ENCODE results near the gene DNAJC11. TPM values are rescaled to one million over a fixed set of nuclear protein-coding genes. Genes with fewer than 3 reads are reported as not detected.

Gene DNAJC11
- total and polyA plus RNA-seq, 2 experiments from 2014 or later: 28.9 to 40.6 TPM

DNA sequence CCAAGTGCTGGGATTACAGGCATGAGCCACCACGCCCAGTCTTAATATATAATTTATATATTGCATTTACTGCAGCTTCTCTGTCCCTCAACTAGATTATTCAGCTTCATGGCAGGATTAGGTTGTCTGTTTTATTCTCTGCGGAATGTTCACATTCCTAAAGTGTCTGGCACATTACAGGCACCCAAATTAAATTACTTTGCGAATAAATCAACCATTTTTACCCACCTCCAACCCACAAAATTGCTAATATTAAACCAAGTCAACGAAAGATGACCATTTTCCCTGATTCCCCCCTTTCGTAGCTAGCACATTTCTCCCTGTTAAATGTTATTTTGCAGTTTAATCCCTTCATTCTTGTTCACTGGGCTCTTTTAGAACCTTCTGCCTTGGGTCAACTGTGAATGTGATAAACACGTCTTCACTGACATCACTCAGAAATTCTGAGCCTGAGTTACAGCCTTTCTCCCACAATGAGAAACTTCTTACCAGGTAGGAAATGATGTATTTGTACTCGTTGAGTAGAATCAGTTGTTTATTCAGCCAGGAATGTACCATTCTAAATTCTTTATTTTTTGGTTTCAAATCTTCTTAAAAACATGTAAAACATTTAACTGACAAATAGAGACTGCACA lies 41.1 kb downstream of the DNAJC11 start:
- Histone ChIP-seq H3K36me3 (ENCODE audit: low read depth) (no peaks in the 10 kb centered on the region), H3K9me3 (ENCODE audit: low read depth) (no peaks in the 10 kb centered on the region), H3K79me2 (ENCODE audit: insufficient read depth) (peaks cover 33% of the 10 kb centered on the region), H3F3A (ENCODE audit: insufficient read depth) (no peaks in the 10 kb centered on the region), H3K9ac (no peak overlapping the region), H4K20me1 (ENCODE audit: insufficient read depth) (no peaks in the 10 kb centered on the region), H3K4me1 (ENCODE audit: insufficient read depth) (no peaks in the 10 kb centered on the region), H3K9me2 (ENCODE audit: insufficient read depth) (no peaks in the 10 kb centered on the region), H3K27ac (no peak overlapping the region), H3K4me3 (no peak overlapping the region), H3K27me3 (replicated peaks; ENCODE audit: insufficient read depth) (no peaks in the 10 kb centered on the region), H3K4me2 (ENCODE audit: unreplicated experiment) (no peak overlapping the region), H2AFZ (no peak overlapping the region)
- no peak for DNase-seq
- in situ Hi-C loops (cut with MboI): no loop called here
- whole genome bisulfite sequencing, 2 experiments (ENCODE audit: low coverage in 1 of 2, low lambda C conversion rate in 2 of 2, missing lambda C conversion rate in 2 of 2): 92 to 93% methylated on average over 7 of the region's 7 CpGs
- TF ChIP-seq EZH2phosphoT487 (IDR thresholded peaks at IDR 0.05; ENCODE audit: insufficient read depth, low read depth): no peak
- no peak for TF ChIP-seq EZH2 (IDR thresholded peaks at IDR 0.05; ENCODE audit: insufficient read depth, poor library complexity, severe bottlenecking)

DNA sequence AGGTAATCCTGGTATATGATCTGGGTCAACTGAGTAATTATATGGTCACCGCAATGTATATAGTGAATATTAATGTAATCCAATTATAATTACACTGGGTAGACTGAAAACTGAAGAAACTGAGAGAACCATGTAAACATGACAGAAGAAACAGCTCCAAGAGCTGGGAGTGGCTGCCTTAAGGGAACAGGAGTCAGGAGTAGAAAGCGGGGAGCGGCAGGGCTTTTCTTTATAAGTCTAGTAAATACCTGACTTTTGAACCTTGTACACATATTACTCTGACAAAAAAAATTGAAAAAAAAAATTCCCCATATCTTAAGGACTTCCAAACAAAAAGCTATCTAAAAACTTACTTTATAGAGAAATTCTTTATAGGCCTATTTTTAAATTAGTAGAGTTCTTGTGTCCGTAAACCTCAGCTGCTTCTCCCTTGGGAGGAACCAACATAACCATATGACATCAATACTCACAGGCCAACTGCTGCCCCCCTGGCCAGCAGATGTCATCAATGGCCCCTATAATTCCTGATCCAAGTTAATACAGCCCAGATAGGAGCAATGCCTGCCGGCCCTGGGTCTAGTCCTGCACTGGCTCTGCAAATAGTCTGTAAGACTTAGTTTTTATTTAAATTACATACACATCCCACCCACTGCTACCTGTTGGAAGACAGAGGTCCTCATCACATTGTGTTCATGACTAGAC lies 43.1 kb downstream of the DNAJC11 start:
- Histone ChIP-seq H3K27ac (no peak overlapping the region), H3K9ac (no peak overlapping the region), H3F3A (ENCODE audit: insufficient read depth) (no peaks in the 10 kb centered on the region), H3K4me3 (no peak overlapping the region), H3K36me3 (ENCODE audit: low read depth) (0 out of 2 replicates have a peak, but pooled peaks cover under 1% of the 10 kb centered on the region), H3K4me1 (ENCODE audit: insufficient read depth) (no peaks in the 10 kb centered on the region), H3K4me2 (ENCODE audit: unreplicated experiment) (no peak overlapping the region), H3K9me2 (ENCODE audit: insufficient read depth) (no peaks in the 10 kb centered on the region), H2AFZ (no peak overlapping the region), H3K27me3 (replicated peaks; ENCODE audit: insufficient read depth) (no peaks in the 10 kb centered on the region), H4K20me1 (ENCODE audit: insufficient read depth) (no peaks in the 10 kb centered on the region), H3K79me2 (ENCODE audit: insufficient read depth) (peaks cover 28% of the 10 kb centered on the region), H3K9me3 (ENCODE audit: low read depth) (no peaks in the 10 kb centered on the region)
- no peak for DNase-seq
- 78 to 80% methylated on average over 5 of the region's 5 CpGs for WGBS, 2 experiments (ENCODE audit: low coverage in 1 of 2, low lambda C conversion rate in 2 of 2, missing lambda C conversion rate in 2 of 2)
- TF ChIP-seq EZH2 (IDR thresholded peaks at IDR 0.05; ENCODE audit: insufficient read depth, poor library complexity, severe bottlenecking) (no peak), EZH2phosphoT487 (IDR thresholded peaks at IDR 0.05; ENCODE audit: insufficient read depth, low read depth) (no peak)
- in situ Hi-C loops (cut with MboI): no loop called here

DNA sequence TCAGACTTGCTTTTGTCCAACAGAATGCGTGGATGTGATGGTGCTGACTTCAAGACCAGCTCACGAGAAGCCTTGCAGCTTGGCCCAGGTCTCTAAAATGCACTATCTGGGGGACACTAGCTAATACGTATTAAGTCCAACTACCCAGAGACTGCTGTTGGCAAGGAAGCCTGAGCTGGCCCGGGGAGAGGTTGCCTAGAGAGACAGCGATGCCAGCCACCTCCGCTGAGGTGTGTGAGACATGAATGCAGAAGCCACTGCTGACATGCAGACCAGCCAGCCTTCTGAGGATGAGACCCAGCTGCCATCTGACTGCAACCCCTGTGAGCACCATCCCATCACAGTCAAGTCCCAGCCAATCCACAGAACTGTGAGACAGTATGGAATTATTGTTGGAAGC lies 44.5 kb downstream of the DNAJC11 start:
- no peak overlapping the region for H2AFZ ChIP-seq
- H3K79me2 ChIP-seq (ENCODE audit: insufficient read depth): peaks cover 18% of the 10 kb centered on the region; the same call in 1 of the 2 replicates
- H3K9me3 ChIP-seq (ENCODE audit: low read depth): no peaks in the 10 kb centered on the region
- H3F3A ChIP-seq (ENCODE audit: insufficient read depth): no peaks in the 10 kb centered on the region
- H3K4me3 ChIP-seq: no peak overlapping the region
- in situ Hi-C loops (cut with MboI): no loop called here
- H3K4me2 ChIP-seq (ENCODE audit: unreplicated experiment): no peak overlapping the region
- H3K36me3 ChIP-seq (ENCODE audit: low read depth): 0 out of 2 replicates have a peak, but pooled peaks cover 4% of the 10 kb centered on the region
- DNase-seq: no peak
- no peaks in the 10 kb centered on the region for H3K9me2 ChIP-seq (ENCODE audit: insufficient read depth)
- TF ChIP-seq EZH2phosphoT487 (IDR thresholded peaks at IDR 0.05; ENCODE audit: insufficient read depth, low read depth) (no peak), EZH2 (IDR thresholded peaks at IDR 0.05; ENCODE audit: insufficient read depth, poor library complexity, severe bottlenecking) (no peak)
- WGBS, 2 experiments (ENCODE audit: low coverage in 1 of 2, low lambda C conversion rate in 2 of 2, missing lambda C conversion rate in 2 of 2): 86 to 89% methylated on average over 6 of the region's 6 CpGs
- no peaks in the 10 kb centered on the region for H3K27me3 ChIP-seq (replicated peaks; ENCODE audit: insufficient read depth)
- H3K9ac ChIP-seq: no peak overlapping the region
- H3K27ac ChIP-seq: no peak overlapping the region
- H3K4me1 ChIP-seq (ENCODE audit: insufficient read depth): no peaks in the 10 kb centered on the region
- H4K20me1 ChIP-seq (ENCODE audit: insufficient read depth): no peaks in the 10 kb centered on the region

DNA sequence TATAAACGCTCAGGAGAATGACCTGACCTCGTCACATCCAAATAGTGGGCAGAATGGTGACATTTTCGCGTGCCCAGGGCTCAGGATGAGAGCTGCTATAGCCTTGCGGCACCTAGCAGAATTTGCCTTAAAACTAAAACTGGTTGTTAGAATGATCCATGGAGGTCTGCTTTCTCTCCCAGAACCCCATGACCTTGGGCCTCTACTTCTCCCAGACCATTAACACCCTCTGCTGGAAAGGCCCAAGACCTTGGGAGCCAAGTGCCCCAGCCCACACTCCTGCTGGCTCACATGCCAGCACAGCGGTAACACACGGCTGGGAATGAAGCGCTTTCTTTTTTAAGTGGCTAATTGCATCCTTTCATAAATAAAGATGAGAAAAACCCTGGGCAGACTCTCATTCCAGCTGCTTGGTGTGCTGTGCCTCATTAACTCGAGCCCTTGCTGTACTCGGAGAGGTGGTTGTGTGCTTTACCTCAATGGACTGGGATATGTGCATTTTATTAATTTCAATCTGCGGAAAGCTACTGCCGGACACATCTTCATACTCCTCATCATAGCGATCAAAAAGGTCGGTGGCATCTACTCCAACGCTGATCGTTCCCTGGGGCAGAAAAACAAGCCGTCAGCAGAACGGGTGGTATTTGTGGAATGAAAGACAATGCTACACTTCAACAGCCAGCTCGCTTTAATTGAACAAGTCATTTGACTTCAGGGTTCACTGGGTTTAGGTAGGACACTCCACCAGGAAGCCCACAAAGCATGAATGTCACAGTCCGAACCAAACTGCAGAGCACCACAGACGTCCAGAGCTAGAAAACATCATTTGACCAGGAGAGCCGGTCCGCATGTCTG lies 48.0 kb downstream of the DNAJC11 start:
- Histone ChIP-seq H3K79me2 (ENCODE audit: insufficient read depth) (peaks cover 6% of the 10 kb centered on the region; the same call in 1 of the 2 replicates), H3K27me3 (replicated peaks; ENCODE audit: insufficient read depth) (no peaks in the 10 kb centered on the region), H3K9me2 (ENCODE audit: insufficient read depth) (no peaks in the 10 kb centered on the region), H4K20me1 (ENCODE audit: insufficient read depth) (no peaks in the 10 kb centered on the region), H3K4me1 (ENCODE audit: insufficient read depth) (no peaks in the 10 kb centered on the region), H3K4me2 (ENCODE audit: unreplicated experiment) (no peak overlapping the region), H3K9me3 (ENCODE audit: low read depth) (no peaks in the 10 kb centered on the region), H3K9ac (no peak overlapping the region), H3K27ac (no peak overlapping the region), H2AFZ (no peak overlapping the region), H3K36me3 (ENCODE audit: low read depth) (0 out of 2 replicates have a peak, but pooled peaks cover 4% of the 10 kb centered on the region), H3K4me3 (no peak overlapping the region), H3F3A (ENCODE audit: insufficient read depth) (no peaks in the 10 kb centered on the region)
- no peak for DNase-seq
- 91 to 92% methylated on average over 23 of the region's 23 CpGs for WGBS, 2 experiments (ENCODE audit: low coverage in 1 of 2, low lambda C conversion rate in 2 of 2, missing lambda C conversion rate in 2 of 2)
- no peak for TF ChIP-seq EZH2phosphoT487 (IDR thresholded peaks at IDR 0.05; ENCODE audit: insufficient read depth, low read depth)
- no peak for TF ChIP-seq EZH2 (IDR thresholded peaks at IDR 0.05; ENCODE audit: insufficient read depth, poor library complexity, severe bottlenecking)
- in situ Hi-C loops (cut with MboI): no loop called here
